Stimulated activated CD4-positive, alpha-beta T cell treated with anti-CD3 and anti-CD28 coated beads, Interleukin-2, amount 100 ng/mL, for 24 hours (primary cell): ENCODE data around the gene GABARAPL1.

Source experiments
- DNase-seq, 2 donors: peaks; one replicate each; pipeline ENCODE4 v3.0.0-alpha.2; 2020

Gene GABARAPL1

GRCh38 chr12:10235761-10236631 lies 23.3 kb downstream of the GABARAPL1 start:
- peak; percentile 44 to 46 for DNase-seq

GRCh38 chr12:10236720-10237119 lies 24.0 kb downstream of the GABARAPL1 start:
- no peak for DNase-seq

- no peak for DNase-seq
Observed at GRCh38 chr12:10238526-10238925, 25.8 kb downstream of the GABARAPL1 start.

- DNase-seq = no peak
Observed at GRCh38 chr12:10241290-10241689, 28.6 kb downstream of the GABARAPL1 start.

- DNase-seq = no peak
Observed at GRCh38 chr12:10241727-10242126, 29.1 kb downstream of the GABARAPL1 start.

- DNase-seq = no peak
Observed at GRCh38 chr12:10242539-10242938, 29.9 kb downstream of the GABARAPL1 start.

- DNase-seq = no peak
Observed at GRCh38 chr12:10243818-10244520, 31.3 kb downstream of the GABARAPL1 start.

- DNase-seq = no peak
Observed at GRCh38 chr12:10247436-10248058, 34.9 kb downstream of the GABARAPL1 start.

GRCh38 chr12:10249690-10250455 lies 37.2 kb downstream of the GABARAPL1 start:
- DNase-seq = no peak

GRCh38 chr12:10251669-10252068 lies 39.0 kb downstream of the GABARAPL1 start:
- no peak for DNase-seq

GRCh38 chr12:10252201-10252600 lies 39.5 kb downstream of the GABARAPL1 start:
- no peak for DNase-seq

GRCh38 chr12:10256064-10256463 lies 43.4 kb downstream of the GABARAPL1 start:
- no peak for DNase-seq

- DNase-seq = no peak
Observed at GRCh38 chr12:10260927-10261326, 48.2 kb downstream of the GABARAPL1 start.

GRCh38 chr12:10268037-10268436 lies 55.4 kb downstream of the GABARAPL1 start:
- no peak for DNase-seq

- no peak for DNase-seq
Observed at GRCh38 chr12:10272467-10272866, 59.8 kb downstream of the GABARAPL1 start.
